ENCODE measurements around the gene SEC14L5.

The SEC14L5 gene

DNA sequence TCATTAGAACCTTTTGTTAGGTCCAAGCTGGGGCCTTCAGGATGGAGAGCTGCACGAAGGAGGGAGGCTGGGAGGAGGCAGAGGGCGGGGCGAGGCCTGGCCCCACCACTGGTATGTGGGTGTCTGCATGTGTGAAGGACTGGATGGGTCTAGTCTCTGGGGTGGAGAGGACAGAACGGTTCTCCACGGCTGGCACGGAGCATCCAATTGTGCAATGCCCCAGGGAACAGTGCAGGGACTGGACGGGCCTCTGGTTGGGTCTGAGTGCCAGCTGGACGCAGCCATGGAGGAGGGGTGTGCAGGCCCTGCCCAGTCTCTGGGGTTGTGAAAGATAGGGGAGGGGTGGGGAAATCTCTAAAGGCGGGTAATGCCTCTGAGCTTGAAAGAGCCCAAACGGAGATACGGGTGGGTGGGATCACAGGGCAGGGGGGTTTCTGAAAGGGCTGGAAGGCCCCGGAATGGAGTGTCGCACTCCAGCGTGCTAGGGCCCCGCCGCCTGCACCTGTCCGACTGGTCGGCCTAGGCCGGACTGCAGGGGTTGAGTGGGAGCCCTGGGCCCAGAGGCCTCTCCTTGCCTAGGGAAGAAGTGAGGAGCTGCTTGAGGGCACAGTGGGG lies 22.8 kb upstream of the SEC14L5 start:
- H3K4me2 ChIP-seq, result no peak overlapping the region
- no peak overlapping the region for H3K4me3 ChIP-seq (IDR thresholded peaks at IDR 0.05; ENCODE audit: insufficient read depth, low read depth, low read length)
- no peak overlapping the region for H3K9ac ChIP-seq

DNA sequence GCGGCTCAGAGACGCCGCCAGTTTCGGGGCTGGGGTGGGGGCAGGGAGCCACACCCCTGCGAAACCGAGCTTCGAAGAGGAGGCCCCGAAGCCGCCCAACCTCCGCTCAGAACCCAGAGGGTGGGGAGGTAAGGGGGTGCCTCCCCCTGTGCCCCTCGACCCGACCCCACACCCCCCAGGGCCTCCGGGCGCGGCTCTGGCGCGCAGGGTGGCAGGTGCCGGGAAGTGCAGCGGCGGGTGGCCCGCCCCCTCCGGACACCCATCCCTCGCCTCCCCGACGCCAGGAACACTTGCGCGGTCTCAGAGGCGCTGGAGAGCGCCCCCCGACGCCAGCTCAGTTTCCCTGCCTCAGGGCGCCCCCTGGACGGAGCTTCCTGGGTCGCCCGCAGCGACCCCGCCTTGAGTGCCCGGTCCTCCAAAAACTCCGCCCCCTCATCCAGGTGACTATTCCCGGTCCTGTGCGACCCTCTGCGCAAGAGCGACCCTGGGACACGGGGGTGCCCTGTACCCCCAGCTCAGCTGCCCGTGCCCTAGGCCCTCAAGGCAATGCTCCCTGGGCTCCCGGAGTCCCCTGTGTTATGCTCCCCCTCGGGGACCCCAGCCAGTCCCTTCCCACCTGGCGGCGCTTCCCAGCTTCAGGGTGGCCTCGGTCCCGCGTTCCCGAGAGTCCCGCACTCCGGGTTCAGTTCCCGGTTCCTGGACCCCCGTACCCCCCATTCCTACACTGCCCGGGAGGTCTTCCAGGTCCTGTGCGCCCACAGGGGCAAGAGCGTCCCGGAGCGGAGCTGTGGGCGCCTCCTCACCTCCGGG lies 21.7 kb upstream of the SEC14L5 start:
- H3K4me3 ChIP-seq (IDR thresholded peaks at IDR 0.05; ENCODE audit: insufficient read depth, low read depth, low read length), result no peak overlapping the region
- H2AFZ ChIP-seq (ENCODE audit: low read depth), result peak overlapping the region; percentile 95

More for the DNA sequence above, 22.8 kb upstream of the SEC14L5 start:
- Histone ChIP-seq H2AFZ (ENCODE audit: low read depth) (no peak overlapping the region), H3K36me3 (ENCODE audit: insufficient read depth) (no peaks in the 10 kb centered on the region), H3K4me1 (ENCODE audit: low read depth, poor library complexity, severe bottlenecking) (peaks cover 10% of the 10 kb centered on the region), H4K20me1 (ENCODE audit: insufficient read depth) (no peaks in the 10 kb centered on the region), H3K27ac (no peak overlapping the region), H3K27me3 (ENCODE audit: insufficient read depth, low read depth) (no peaks in the 10 kb centered on the region), H3K79me2 (ENCODE audit: insufficient read depth, low read depth) (no peaks in the 10 kb centered on the region)
- TF ChIP-seq, protein P1, sequence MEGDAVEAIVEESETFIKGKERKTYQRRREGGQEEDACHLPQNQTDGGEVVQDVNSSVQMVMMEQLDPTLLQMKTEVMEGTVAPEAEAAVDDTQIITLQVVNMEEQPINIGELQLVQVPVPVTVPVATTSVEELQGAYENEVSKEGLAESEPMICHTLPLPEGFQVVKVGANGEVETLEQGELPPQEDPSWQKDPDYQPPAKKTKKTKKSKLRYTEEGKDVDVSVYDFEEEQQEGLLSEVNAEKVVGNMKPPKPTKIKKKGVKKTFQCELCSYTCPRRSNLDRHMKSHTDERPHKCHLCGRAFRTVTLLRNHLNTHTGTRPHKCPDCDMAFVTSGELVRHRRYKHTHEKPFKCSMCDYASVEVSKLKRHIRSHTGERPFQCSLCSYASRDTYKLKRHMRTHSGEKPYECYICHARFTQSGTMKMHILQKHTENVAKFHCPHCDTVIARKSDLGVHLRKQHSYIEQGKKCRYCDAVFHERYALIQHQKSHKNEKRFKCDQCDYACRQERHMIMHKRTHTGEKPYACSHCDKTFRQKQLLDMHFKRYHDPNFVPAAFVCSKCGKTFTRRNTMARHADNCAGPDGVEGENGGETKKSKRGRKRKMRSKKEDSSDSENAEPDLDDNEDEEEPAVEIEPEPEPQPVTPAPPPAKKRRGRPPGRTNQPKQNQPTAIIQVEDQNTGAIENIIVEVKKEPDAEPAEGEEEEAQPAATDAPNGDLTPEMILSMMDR (conservative IDR thresholded peaks at IDR 0.05; ENCODE audit: low read depth, low read length), result no peak

DNA sequence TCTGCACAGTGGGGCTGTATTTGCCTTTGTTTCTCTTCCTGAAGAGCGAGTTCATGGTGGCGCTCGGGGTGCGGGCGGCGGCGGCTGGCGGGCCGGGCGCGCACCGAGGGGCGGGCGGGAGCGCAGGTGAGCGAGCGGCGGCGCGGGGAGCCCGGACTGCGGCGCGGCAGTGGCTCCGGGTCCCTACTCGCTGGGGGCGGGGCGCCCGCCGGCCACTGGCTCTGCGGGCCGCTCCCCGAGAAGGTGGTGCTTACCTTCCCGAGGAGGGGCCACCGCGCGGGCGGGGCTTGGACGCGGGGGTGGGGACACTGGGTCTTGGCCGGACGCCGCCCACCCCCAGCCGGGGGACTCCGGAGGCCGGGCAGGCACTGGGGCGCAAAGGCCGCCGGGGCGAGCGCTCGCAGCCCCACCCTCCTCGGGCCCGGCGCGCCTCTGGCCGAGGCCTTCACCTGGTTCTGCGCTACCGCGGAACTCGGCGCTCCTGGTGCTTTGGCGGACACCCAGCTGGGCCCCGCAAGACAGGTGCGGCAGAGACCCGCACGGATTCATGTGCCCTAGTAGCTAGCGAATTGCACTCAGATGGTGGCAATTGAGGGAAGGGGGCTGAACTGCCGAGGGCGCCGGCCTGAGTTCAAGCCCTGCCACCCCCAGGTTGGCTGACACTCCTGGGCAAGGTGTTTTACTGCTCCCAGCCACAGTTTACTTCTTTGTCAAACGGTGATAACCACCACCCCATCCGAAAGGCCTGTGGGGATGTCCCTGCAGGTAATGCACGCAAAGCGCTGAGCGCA lies 20.9 kb upstream of the SEC14L5 start, which contains the start of gene PPL:
Gene PPL (minus strand): TSS at position 158 of the 791 bp plus-strand sequence. CDS start 103 bp downstream, at position 55.
- no peak within 1 kb of the TSS for H3K4me3 ChIP-seq (IDR thresholded peaks at IDR 0.05; ENCODE audit: insufficient read depth, low read depth, low read length)

More for the DNA sequence above, 21.7 kb upstream of the SEC14L5 start:
- Histone ChIP-seq H3K4me1 (ENCODE audit: low read depth, poor library complexity, severe bottlenecking) (peaks cover 21% of the 10 kb centered on the region), H3K27ac (no peak overlapping the region), H3K4me2 (peak overlapping the region; percentile 84), H4K20me1 (ENCODE audit: insufficient read depth) (no peaks in the 10 kb centered on the region), H3K36me3 (ENCODE audit: insufficient read depth) (no peaks in the 10 kb centered on the region), H3K9ac (peak overlapping the region; percentile 23; the same call in 1 of the 2 replicates), H3K79me2 (ENCODE audit: insufficient read depth, low read depth) (no peaks in the 10 kb centered on the region), H3K27me3 (ENCODE audit: insufficient read depth, low read depth) (no peaks in the 10 kb centered on the region)
- TF ChIP-seq, protein P1 (conservative IDR thresholded peaks at IDR 0.05; ENCODE audit: low read depth, low read length), result peak; percentile 40; the same call in 1 of the 2 replicates

More for the DNA sequence above, 20.9 kb upstream of the SEC14L5 start, which contains the start of gene PPL:
- Histone ChIP-seq H3K9ac (peak within 1 kb of the TSS; percentile 23; the same call in 1 of the 2 replicates), H3K4me1 (ENCODE audit: low read depth, poor library complexity, severe bottlenecking) (peaks cover 29% of the 10 kb centered on the region), H4K20me1 (ENCODE audit: insufficient read depth) (no peaks in the 10 kb centered on the region), H3K27me3 (ENCODE audit: insufficient read depth, low read depth) (no peaks in the 10 kb centered on the region), H3K27ac (no peak within 1 kb of the TSS), H3K4me2 (peak within 1 kb of the TSS; percentile 84), H2AFZ (ENCODE audit: low read depth) (peak within 1 kb of the TSS; percentile 95), H3K79me2 (ENCODE audit: insufficient read depth, low read depth) (no peaks in the 10 kb centered on the region), H3K36me3 (ENCODE audit: insufficient read depth) (no peaks in the 10 kb centered on the region)
- TF ChIP-seq, protein P1 (conservative IDR thresholded peaks at IDR 0.05; ENCODE audit: low read depth, low read length), result no peak

All from KMS-11 (cell line).